WTC11 (cell line): ENCODE data around the gene FUT6. TPM values are rescaled to one million over a fixed set of nuclear protein-coding genes. Genes with fewer than 3 reads are reported as not detected.

Source experiments
- ATAC-seq: fragments of 200-7000 bp; cut with Tn5 transposase; 2 replicates; pipeline ENCODE4 v1.10.0; 2021; ENCODE audit warnings: mild to moderate bottlenecking, moderate library complexity
- CTCF ChIA-PET: fragments of 300-600 bp; sonication (Branson Sonifier 250); formaldehyde crosslinking; loops from one replicate; lab custom pipeline; 2021; ENCODE audit warnings: antibody characterized with exemption; lab: Charles Lee
- POLR2A ChIA-PET: fragments of 350-600 bp; sonication (Branson Sonifier 250); formaldehyde crosslinking; loops from one replicate; lab custom pipeline; 2021; ENCODE audit warnings: antibody characterized with exemption; lab: Charles Lee
- DNase-seq: peaks from one replicate; pipeline ENCODE4 v3.0.0; 2021; ENCODE audit warnings: low spot score
- H3K27ac Mint-ChIP-seq: 2 replicates; pipeline ENCODE4 v1.8.0; 2021; ENCODE audit warnings: mixed read lengths
- H3K27me3 Mint-ChIP-seq: 2 replicates; pipeline ENCODE4 v1.8.0; 2021; ENCODE audit warnings: low read depth, mild to moderate bottlenecking, moderate library complexity, mixed read lengths
- H3K36me3 Mint-ChIP-seq: 2 replicates; pipeline ENCODE4 v1.8.0; 2021; ENCODE audit warnings: mixed read lengths
- H3K4me1 Mint-ChIP-seq: 2 replicates; pipeline ENCODE4 v1.8.0; 2022; ENCODE audit warnings: mixed read lengths
- H3K4me3 Mint-ChIP-seq: 2 replicates; pipeline ENCODE4 v1.8.0; 2021; ENCODE audit warnings: mild to moderate bottlenecking, moderate library complexity, mixed read lengths
- H3K9me3 Mint-ChIP-seq: 2 replicates; pipeline ENCODE4 v1.8.0; 2021; ENCODE audit warnings: mixed read lengths
- ATF3 ChIP-seq: sonication (generic); formaldehyde crosslinking; conservative IDR thresholded peaks from 2 replicates; pipeline ENCODE4 v1.8.1; 2022; ENCODE audit warnings: mild to moderate bottlenecking, missing genetic modification reagents
- CBFB ChIP-seq: sonication (generic); formaldehyde crosslinking; IDR thresholded peaks from 2 replicates; pipeline ENCODE4 v1.8.1; 2022; ENCODE audit warnings: mild to moderate bottlenecking, low read depth, missing genetic modification reagents
- CREM ChIP-seq: sonication (generic); formaldehyde crosslinking; IDR thresholded peaks from 2 replicates; pipeline ENCODE4 v1.8.1; 2022; ENCODE audit warnings: mild to moderate bottlenecking, missing genetic modification reagents, moderate library complexity
- CTCF ChIP-seq: fragments of 200-600 bp; IDR thresholded peaks from 2 replicates; pipeline ENCODE4 v1.8.0; 2022; ENCODE audit warnings: antibody characterized with exemption
- E2F1 ChIP-seq: sonication (generic); formaldehyde crosslinking; IDR thresholded peaks from 2 replicates; pipeline ENCODE4 v1.8.0; 2022; ENCODE audit warnings: mild to moderate bottlenecking, missing genetic modification reagents
- ELF4 ChIP-seq: sonication (generic); formaldehyde crosslinking; IDR thresholded peaks from 2 replicates; pipeline ENCODE4 v1.8.1; 2022; ENCODE audit warnings: low read depth, mild to moderate bottlenecking, moderate library complexity, missing genetic modification reagents
- EMX1 ChIP-seq: fragments of 250-450 bp; sonication (Bioruptor Pico); IDR thresholded peaks from 2 replicates; pipeline ENCODE4 v1.8.0; 2021; ENCODE audit warnings: mild to moderate bottlenecking
- ERG ChIP-seq: fragments of 250-450 bp; sonication (Bioruptor Pico); IDR thresholded peaks from 2 replicates; pipeline ENCODE4 v1.8.0; 2021; ENCODE audit warnings: mild to moderate bottlenecking
- FOXK1 ChIP-seq: sonication (generic); formaldehyde crosslinking; IDR thresholded peaks from 2 replicates; pipeline ENCODE4 v1.8.0; 2022; ENCODE audit warnings: mild to moderate bottlenecking, moderate library complexity, missing genetic modification reagents
- FOXP1 ChIP-seq: sonication (generic); formaldehyde crosslinking; IDR thresholded peaks from 2 replicates; pipeline ENCODE4 v1.8.0; 2022; ENCODE audit warnings: missing genetic modification reagents, mild to moderate bottlenecking, moderate library complexity, borderline replicate concordance
- GABPB1 ChIP-seq: sonication (generic); formaldehyde crosslinking; IDR thresholded peaks from 2 replicates; pipeline ENCODE4 v1.8.1; 2023; ENCODE audit warnings: mild to moderate bottlenecking, missing genetic modification reagents
- HMGA2 ChIP-seq: fragments of 250-450 bp; sonication (Bioruptor Pico); IDR thresholded peaks from 2 replicates; pipeline ENCODE4 v1.4.0; 2021; ENCODE audit warnings: mild to moderate bottlenecking, moderate library complexity
- HMGXB4 ChIP-seq: sonication (generic); formaldehyde crosslinking; IDR thresholded peaks from 2 replicates; pipeline ENCODE4 v1.8.1; 2023; ENCODE audit warnings: mild to moderate bottlenecking, moderate library complexity, missing genetic modification reagents
- IRF2 ChIP-seq: sonication (generic); formaldehyde crosslinking; IDR thresholded peaks from 2 replicates; pipeline ENCODE4 v1.8.0; 2022; ENCODE audit warnings: low read depth, missing genetic modification reagents, borderline replicate concordance
- JUN ChIP-seq: sonication (generic); formaldehyde crosslinking; IDR thresholded peaks from 2 replicates; pipeline ENCODE4 v1.8.0; 2023; ENCODE audit warnings: mild to moderate bottlenecking, missing genetic modification reagents
- OVOL2 ChIP-seq: fragments of 250-450 bp; sonication (Bioruptor Pico); IDR thresholded peaks from 2 replicates; pipeline ENCODE4 v1.9.0; 2021; ENCODE audit warnings: mild to moderate bottlenecking, borderline replicate concordance
- PRDM15 ChIP-seq: sonication (generic); formaldehyde crosslinking; IDR thresholded peaks from 2 replicates; pipeline ENCODE4 v1.8.0; 2022; ENCODE audit warnings: missing genetic modification reagents
- PREB ChIP-seq: sonication (generic); formaldehyde crosslinking; IDR thresholded peaks from 2 replicates; pipeline ENCODE4 v1.8.1; 2022; ENCODE audit warnings: mild to moderate bottlenecking, missing genetic modification reagents, moderate library complexity, borderline replicate concordance
- RORB ChIP-seq: fragments of 250-450 bp; sonication (Bioruptor Pico); IDR thresholded peaks from 2 replicates; pipeline ENCODE4 v1.9.0; 2021; ENCODE audit warnings: mild to moderate bottlenecking
- TP53 ChIP-seq: sonication (generic); formaldehyde crosslinking; IDR thresholded peaks from 2 replicates; pipeline ENCODE4 v1.8.1; 2023; ENCODE audit warnings: mild to moderate bottlenecking, missing genetic modification reagents
- USF2 ChIP-seq: sonication (generic); formaldehyde crosslinking; IDR thresholded peaks from 2 replicates; pipeline ENCODE4 v1.8.1; 2023; ENCODE audit warnings: mild to moderate bottlenecking, missing genetic modification reagents, moderate library complexity
- ZBTB21 ChIP-seq: sonication (generic); formaldehyde crosslinking; IDR thresholded peaks from 2 replicates; pipeline ENCODE4 v1.8.1; 2023; ENCODE audit warnings: mild to moderate bottlenecking, missing genetic modification reagents, borderline replicate concordance
- ZNF219 ChIP-seq: sonication (generic); formaldehyde crosslinking; IDR thresholded peaks from 2 replicates; pipeline ENCODE4 v1.8.0; 2023; ENCODE audit warnings: missing genetic modification reagents, mild to moderate bottlenecking, borderline replicate concordance
- ZNF416 ChIP-seq: fragments of 250-450 bp; sonication (Bioruptor Pico); IDR thresholded peaks from 2 replicates; pipeline ENCODE4 v1.9.0; 2021; ENCODE audit warnings: mild to moderate bottlenecking, inconsistent platforms
- total RNA-seq: library from RNA; stranded (reverse); gene quantifications from 3 replicates; pipeline ENCODE4 v1.2.3, GENCODE V29; 2021

FUT6 gene
- total RNA-seq, 1 experiment from 2014 or later = not detected

- ChIA-PET POLR2A (no interaction called here), CTCF (interaction anchor here (1.1 kb wide), 1 partner anchor 34 kb away, joined by 5 read pairs; no protein-coding TSS in a partner anchor)
- Mint-ChIP-seq H3K27me3 (peaks cover 23% of the 10 kb centered on the region), H3K36me3 (no peaks in the 10 kb centered on the region), H3K9me3 (no peaks in the 10 kb centered on the region), H3K27ac (no peak overlapping the region), H3K4me3 (no peak overlapping the region), H3K4me1 (no peaks in the 10 kb centered on the region)
- no peak for ATAC-seq
- DNase-seq = no peak
- TF ChIP-seq HMGA2 (CRISPR knock-in tag) (no peak), GABPB1 (no peak), ELF4 (CRISPR knock-in tag) (no peak), FOXK1 (no peak), FOXP1 (CRISPR knock-in tag) (no peak), JUN (CRISPR knock-in tag) (no peak), OVOL2 (no peak), CBFB (CRISPR knock-in tag) (no peak), ZNF416 (CRISPR knock-in tag) (no peak), CREM (CRISPR knock-in tag) (no peak), ERG (CRISPR knock-in tag) (no peak), ZNF219 (CRISPR knock-in tag) (no peak), CTCF (no peak), TP53 (CRISPR knock-in tag) (no peak), IRF2 (no peak), EMX1 (CRISPR knock-in tag) (no peak), ATF3 (no peak), E2F1 (CRISPR knock-in tag) (no peak)
Observed at GRCh38 chr19:5837761-5838352, 1.6 kb downstream of the FUT6 start.

- Mint-ChIP-seq H3K9me3 (no peaks in the 10 kb centered on the region), H3K27me3 (peaks cover 23% of the 10 kb centered on the region), H3K36me3 (no peaks in the 10 kb centered on the region), H3K27ac (no peak overlapping the region), H3K4me3 (no peak overlapping the region), H3K4me1 (no peaks in the 10 kb centered on the region)
- no peak for DNase-seq
- POLR2A ChIA-PET = no interaction called here
- ATAC-seq = no peak
- CTCF ChIA-PET = interaction anchor here (6.9 kb wide), 1 partner anchor 28 kb away, joined by 115 read pairs; the partner anchor contains the start of gene NRTN
- TF ChIP-seq USF2 (CRISPR knock-in tag) (no peak), PRDM15 (CRISPR knock-in tag) (no peak), RORB (CRISPR knock-in tag) (no peak), ZBTB21 (no peak), PREB (CRISPR knock-in tag) (no peak), HMGXB4 (CRISPR knock-in tag) (no peak), OVOL2 (no peak)
Observed at GRCh38 chr19:5832527-5833216, 6.8 kb downstream of the FUT6 start.
